ENCODE data around the gene ANKRD34A.

Gene ANKRD34A

DNA sequence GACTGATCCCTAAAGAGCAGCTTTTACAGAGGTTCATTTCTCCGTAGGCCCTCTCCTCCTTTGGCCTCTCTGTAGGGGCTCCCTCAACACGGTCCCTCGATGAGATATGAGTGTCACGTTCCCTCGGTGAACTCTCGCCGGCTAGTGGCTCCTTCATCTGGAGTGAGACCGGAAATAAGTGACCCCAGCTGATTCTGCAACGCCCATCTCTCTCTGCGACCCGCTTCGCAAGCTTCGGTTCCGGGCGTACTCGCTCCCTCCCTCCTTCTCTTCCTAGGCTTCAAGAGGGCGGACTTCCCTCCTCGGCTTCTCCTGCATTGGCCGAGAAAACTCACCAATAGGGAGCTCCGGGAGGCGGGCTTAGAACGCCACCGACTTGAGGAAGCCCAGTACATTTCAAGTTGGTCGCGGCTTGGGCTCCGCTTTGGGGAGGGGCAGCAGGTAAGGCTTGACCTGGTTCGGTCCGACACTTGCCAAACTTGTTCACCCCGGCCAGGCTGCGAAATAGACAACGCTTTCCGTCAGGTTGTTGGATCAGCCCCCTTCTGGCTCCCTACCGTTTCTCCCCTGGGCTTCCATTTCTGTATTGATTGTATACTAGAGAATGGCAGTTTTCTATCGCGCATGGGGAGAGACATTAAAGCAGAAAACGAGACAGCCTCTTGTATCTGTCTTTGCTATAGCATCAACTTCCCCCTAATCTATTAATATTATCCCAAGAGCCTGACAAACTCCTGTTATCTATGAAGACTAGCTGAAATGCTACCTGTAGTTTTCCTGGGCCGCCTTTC is at the start of gene ANKRD34A, which contains the start of gene POLR3GL:
TSS of gene ANKRD34A (minus strand) at position 248 of the 791 bp plus-strand sequence. CDS start 2,816 bp downstream, outside the sequence.
TSS of gene POLR3GL (plus strand) at position 363 of the 791 bp plus-strand sequence. CDS start 10,176 bp downstream, outside the sequence.
- peak; percentile 97 for DNase-seq

DNA sequence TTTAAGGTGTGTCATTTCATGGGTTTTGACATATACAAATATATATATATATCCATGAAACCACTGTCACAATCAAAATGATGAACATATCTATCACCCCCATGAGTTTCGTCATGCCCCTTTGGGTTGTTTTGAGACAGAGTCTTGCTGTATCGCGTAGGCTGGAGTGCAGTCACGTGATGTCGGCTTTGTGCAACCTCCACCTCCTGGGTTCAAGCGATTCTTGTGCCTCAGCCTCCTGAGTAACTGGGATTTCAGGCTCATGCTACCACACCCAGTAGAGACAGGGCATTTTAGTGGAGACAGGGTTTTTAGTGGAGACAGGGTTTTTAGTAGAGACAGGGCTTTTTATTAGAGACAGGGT is 49.2 kb upstream of the ANKRD34A start:
- DNase-seq = no peak

DNA sequence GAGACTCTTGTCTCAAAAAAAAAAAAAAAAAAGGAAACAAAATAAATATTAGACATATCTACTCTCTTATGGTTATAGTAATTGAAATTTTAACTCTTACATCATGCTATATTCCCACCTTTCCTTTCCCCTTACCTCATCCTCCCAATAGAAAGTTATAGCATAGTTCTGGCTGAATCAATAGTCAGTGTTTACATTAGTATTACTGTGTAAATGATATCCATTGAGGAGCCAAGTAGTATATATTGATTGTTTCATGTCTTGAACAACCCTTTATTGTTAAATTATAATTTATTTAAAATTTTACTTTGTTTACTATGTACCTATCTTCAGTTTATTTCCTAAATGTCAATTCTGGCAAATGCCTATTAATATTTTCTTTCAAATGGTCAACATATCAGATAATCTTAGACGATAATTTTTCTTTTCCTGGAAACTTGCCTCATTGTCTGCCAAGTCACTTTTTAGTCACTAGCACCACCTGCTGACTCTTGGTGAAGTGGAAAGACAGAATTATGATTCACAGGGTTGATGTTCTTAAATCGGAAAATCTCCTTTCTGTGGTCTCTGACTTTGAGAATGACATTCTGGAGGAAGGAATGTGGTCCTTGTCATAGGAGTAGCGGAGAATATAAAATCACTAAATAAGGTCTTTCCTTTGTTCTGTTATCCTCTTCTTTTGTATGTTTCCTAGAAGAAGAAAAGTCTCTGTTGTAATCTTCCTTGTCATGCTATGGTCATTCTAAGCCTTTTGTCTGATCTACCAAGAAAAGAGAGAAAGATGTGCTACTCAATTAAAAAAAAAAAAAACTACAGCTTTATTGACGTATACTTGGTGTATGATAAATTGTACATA is 48.6 kb upstream of the ANKRD34A start:
- DNase-seq = peak; percentile 86

DNA sequence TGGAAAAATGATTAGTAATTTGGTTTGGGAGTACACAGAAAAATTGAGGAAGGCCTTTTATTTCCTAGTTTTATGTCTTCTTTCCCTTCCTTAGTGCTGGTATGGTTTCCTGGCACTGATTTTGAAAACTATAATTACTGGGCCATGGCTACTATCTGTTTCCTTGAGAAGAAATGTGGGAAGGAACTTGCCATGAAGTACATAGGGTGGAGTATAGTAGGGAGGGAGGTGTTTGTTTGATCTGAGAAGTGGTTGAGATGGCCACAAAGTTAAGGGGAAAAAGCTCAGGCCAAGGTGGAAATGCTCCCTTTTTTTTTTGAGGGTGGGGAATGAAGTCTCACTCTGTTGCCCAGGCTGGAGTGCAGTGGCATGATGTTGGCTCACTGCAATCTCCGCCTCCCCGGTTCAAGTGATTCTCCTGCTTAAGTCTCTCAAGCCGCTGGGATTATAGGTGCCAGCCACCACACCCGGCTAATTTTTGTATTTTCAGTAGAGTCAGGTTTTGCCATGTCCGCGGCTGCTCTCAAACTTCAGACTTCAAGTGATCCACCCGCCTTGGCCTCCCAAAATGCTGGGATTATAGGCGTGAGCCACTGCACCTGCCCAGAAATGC is 45.9 kb upstream of the ANKRD34A start:
- DNase-seq = no peak

DNA sequence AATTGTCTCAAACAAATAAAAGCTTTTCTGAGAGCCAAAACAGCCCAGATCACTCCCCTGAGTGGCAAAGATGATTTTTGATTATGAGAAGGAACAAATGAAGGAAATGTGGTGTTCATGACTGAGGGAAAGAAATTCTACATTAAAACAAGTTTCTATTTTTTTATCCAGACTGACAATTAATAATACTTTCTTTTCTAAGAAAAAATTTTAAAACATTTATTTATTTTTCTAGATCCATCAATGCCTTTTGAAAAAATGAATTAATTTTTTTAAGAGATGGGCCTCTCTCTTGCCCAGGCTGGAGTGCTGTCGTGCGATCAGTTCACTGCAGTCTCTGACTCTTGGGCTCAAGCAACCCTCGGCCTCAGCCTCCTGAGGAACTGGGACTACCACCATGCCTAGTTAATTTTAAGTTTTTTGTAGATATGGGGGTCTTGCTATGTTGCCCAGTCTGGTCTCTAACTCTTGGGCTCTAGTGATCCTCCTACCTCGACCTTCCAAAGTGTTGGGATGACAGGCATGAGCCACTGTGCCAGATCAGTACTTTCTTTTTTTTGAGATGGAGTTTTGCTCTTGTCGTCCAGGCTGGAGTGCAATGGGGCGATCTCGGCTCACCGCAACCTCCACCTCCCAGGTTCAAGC is 43.2 kb upstream of the ANKRD34A start:
- no peak for DNase-seq

DNA sequence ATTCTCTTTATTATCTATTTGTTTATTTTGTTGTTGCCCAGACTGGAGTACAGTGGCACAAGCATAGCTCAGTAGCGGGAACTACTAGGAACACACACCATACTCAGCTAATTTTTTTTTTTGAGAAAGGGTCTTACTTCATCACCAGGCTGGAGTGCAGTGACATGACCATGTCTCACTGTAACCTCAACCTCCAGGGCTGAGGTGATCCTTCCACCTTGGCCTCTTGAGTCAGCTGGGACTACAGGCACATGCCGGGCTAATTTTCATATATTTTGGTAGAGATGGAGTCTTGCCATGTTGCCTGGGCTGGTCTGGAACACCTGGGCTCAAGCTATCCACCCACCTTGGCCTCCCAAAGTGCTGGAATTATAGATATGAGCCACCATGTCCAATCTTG is 37.3 kb upstream of the ANKRD34A start:
- no peak for DNase-seq

DNA sequence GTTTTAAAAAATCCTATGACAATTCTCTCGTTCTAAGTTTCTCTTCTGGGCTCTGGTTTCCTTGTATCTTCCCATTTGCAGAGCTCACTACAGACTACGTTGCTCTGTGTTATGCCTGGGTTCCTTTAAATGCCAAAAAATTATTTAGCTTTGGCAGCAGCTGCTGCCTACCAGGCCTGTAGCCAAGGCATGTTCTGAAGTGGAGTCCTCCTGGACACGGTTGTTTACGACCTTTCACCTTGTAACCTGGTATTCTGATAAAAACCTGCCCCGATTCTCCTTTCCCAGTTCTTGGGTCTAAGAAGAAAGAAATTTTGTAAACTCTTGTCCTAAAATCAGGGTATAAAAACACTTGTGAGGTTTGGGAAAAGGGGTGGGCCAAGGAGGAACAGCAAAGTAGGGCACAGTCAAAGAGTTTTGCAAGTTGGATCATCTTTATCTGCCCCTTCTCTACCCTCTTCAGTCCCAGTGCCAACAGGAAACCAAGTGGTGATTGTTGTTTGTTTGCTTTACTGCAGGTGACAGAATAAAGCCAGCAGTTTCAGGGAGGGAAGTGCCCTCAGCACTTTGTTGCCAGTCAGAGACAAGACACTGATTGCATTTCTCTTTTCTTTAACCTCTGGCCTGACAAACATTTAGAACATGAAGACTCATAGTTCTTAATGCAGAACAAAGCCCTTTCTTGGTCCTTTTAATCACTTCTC is 35.1 kb upstream of the ANKRD34A start:
- no peak for DNase-seq

DNA sequence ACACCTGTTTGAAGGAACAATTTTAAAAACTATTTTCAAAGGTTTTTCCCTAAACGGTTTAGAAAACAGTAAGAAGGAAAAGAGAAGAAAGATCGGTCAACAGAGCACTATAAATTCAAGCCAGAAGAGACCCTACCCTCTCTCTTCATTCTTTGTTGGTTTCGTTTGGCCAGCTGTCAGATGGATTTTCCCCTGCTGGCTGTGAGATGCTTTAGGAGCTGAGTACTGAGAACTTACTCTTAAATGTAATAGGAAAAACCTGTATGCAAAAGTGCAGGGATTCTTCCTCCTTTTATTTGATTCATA is 33.3 kb upstream of the ANKRD34A start:
- DNase-seq = peak; percentile 47

DNA sequence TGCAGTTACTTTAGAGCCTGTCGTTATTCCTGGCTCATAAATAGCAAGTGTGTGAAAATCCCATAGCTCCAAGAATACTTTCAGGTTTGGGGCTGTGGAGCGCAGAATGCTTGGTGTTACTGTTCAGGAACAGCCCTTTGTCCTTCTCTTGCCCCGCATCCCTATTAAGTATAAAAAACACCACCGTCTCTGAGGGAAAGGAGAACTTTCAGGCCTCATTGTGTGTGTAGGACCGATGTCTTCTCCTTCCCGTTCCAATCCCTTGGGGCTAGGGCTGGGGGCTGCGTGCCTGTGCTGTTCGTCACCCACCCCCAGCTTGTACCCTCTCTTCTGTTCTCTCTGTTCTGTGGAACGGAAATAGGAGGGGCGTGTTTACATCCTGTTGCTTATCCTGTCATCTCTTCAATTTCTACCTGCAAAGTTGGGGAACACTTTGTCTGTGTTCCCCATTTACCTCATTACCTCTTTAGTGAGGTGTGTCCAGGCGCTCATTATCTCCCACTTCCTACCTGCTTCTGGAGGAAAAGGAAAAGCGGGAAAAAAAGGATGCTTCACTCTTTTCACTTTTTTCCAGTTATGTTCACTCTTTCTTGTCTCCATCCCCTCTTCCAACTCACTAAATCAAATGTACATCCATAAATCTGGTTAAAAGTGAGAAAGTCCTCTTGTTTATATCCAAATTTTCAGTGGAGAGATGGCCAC is 32.8 kb upstream of the ANKRD34A start:
- no peak for DNase-seq

DNA sequence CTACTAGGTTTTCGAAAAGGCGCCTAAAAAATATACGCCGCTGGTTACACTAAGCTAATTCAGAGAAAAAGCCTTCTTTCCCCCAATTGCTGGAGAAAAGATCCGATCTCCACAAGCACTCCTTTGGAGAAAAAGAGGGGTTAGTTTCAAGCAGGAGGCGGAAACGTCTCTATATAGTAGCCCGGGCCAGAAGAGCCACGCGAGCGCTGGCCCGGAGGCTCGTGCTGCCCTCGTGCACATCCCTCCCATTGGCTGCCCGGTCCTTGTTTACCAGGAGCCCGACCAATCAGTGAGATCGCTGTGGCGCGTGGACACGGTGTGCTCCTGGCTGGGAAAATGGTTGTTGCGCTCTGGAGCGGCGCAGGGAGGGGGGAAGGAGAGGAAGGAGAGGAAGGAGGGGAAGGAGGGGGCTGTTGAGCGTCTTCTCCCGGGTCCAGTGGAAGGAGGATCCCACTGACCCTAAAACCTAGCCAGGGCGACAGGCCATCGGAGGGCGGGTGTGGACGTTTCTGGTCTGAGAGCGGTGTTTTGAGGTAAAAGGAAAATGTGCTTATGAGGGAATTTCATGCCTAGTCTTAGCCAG is 32.1 kb upstream of the ANKRD34A start, which contains the start of gene TXNIP:
TSS of gene TXNIP (minus strand) at position 147 of the 583 bp plus-strand sequence. CDS start 313 bp downstream, outside the sequence.
- DNase-seq = peak; percentile 98

DNA sequence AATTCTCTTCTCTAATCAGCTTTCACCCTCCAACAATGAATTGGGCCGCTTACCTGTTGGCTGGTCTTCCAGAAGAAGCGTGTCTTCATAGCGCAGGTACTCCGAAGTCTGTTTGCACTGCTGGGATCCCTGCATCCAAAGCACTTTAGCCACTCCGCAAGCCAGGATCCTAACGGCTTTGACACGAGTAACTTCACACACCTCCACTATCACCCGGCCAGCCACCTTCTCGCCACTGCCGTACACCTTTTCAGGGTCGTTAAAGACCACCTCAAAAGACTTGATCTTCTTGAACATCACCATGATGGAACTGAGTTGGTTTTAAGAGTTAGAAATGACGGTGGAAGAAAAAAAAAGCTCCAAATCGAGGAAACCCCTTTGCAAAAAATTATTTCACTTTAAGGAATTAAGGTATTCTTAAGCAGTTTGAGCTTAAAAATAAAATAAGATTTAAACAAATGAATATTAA is 31.6 kb upstream of the ANKRD34A start:
- DNase-seq = peak; percentile 54

DNA sequence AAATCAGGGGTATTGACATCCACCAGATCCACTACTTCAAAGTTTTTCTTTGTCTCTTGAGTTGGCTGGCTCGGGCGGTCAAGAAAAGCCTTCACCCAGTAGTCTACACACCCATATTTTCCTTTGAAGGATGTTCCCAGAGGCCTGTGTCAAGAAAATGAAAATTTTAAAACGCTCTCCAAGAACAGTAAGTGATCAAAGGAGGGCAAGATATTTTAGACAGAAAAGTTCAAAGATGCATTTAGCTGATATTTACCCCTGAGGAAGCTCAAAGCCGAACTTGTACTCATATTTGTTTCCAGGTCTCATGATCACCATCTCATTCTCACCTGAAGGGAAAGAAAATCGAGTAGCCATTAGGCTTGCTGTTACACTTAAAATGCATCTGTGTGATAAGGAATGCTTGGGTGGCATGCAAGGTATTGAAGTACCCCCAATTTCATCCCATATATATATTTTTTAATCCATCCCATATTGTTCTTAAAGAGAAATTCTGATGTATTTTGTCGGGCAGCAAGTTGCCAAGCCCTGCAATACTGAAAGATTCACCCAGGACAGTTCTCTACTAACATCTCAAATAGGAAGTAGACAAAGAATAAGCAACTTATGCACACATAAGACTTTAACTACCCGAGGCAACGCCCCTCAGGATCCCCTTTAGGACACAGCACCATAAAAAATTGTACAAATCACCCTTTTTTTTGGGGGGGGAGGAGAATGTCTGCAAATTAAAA is 30.9 kb upstream of the ANKRD34A start:
- peak; percentile 24 for DNase-seq

DNA sequence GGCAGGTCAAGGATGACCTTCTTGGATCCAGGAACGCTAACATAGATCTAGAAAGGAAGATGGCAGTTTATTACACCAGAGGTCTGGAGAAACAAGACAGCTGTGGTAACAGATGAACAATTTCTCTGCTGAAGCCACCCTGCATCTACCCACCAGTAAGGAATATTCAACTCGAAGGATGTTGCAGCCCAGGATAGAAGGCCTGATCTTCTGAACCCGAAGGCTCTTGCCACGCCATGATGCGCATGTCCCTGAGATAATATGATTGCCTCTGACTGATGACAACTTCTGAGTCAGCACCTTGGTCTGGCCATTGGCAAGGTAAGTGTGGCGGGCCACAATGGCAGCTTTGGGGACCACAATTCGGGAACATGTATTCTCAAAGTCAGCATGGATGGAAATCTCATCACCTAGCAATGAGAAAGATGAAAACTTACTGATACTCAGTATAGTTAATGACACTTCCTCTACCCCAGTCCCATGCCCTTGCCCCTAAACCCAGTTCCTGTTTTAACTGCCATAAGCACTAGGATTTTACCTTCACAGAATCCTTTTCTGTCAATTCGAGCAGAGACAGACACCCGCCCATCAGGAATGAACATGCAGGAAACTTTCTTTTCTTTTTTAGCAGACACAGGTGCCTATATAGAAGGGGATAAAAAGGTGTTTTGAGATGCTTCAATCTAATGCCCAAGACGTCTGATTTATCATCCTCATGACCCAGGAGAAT is 30.2 kb upstream of the ANKRD34A start:
- DNase-seq = no peak

DNA sequence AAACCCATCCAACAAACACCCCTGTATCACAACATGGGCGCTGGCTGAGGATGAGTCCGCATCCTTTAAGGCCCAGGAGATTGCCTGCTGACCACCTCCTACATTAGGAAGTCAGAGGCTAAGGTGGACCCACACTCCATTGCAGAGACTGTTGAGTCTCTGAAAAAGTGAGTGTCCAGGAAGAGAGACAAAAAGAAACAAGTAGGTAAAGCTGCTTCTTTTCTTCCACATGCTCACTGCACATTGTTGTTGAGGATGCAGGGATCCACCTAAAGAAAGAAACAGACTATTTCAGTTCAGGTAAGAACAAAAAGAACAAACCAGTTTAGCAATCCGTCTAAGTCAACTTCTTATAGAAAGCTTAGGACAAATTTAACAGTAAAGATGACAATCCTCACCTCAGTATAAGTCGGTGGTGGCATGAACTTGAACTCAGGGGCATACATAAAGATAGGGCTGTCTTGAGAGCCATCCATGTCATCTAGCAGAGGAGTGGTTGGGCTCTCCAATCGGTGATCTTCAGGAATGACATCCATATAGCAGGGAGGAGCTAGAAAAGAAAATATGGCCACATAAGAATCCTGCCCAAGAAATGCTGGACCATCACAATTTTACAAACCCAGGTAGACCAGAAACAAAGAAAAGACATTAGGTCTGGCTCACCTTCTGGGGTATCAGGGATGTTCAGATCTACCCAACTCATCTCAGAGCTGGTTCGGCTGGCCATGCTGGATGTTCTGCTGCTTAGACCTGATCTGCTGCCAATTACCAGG is 29.4 kb upstream of the ANKRD34A start:
- no peak for DNase-seq

DNA sequence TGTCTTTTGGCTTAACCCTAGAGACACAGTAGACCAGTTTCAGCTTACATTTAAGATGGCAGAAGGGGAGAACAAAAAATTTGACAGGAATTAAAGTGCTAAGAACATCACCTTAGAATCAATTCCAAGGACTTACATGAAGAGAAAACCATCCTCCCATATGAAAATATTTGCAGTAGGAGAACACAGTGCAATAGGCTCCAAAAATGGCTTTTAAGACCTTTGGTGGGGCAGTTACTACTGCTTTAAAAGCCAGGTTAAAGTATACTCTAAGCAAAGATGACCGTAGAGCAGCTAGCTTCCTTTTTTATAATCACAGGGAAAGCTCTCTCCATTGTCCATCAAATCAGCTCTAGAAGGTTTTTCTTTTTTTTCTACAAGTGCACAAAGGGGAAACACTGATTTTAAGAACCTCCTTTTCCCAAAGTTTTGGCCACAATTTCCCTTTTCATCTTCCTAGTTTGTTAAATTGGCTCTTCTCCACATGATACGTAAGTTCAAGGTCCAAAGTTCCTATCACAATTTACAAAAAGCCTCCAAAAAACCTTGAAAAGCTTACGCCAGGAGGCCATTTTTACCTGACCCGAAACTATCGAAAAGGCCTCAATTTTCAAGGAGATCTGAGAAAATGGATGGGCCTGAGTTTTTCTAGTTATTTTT is 28.7 kb upstream of the ANKRD34A start:
- no peak for DNase-seq

DNA sequence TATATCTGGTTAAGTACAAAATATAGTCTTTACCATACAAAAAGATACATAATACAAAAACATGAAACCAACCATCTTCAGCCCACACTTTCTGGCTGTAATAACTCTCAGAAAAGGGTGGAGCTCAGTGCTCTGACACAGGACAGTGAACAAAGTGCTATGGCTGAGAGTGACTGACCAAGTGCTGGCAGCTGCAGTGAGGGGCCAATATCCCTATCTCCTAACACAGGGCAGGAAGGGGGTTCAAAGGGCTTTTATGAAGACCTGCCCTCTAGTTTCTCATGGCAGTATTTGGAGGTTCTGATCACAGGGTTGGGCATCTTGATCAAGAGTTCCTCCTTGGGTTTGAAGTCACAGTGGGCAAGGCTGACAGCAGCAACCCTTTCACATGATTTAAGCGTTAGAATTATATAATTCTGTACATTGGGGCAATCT is 28.1 kb upstream of the ANKRD34A start:
- no peak for DNase-seq

DNA sequence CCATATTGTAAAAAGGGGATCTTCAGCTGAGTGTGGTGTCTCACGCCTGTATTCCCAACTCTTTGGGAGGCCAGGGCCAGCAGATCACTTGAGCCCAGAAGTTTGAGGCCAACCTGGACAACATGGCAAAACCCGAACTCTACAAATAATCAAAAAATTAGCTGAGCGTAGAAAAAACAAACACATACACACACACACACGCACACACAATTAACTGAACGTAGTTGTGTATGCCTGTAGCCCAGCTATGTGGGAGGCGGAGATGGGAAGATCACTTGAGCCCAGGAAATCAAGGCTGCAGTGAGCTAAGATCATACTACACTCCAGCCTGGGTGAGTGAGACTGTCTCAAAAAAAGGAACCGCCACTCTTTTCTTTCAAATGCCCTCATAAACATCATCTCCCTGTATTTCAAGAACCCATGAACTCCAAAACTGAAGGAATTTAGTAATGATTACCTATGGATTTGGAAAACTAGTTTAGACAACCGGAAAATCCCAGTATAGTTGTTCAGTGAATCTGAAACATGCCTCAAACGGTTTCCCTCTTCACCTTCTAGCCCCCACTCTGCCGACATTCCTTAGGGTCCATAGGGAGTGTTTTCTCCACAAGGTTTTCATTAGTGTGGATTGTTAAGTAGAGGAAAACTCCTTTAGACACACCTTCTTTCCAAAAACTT is 27.5 kb upstream of the ANKRD34A start:
- peak; percentile 49 for DNase-seq
